HG02884 (cell line): ENCODE data around the gene BTD.
A peak's percentile ranks its signal among the peaks of the same experiment; 100 is the strongest.

Experiments used
- ATAC-seq: cut with Tn5 transposase; IDR thresholded peaks from one replicate; pipeline ENCODE4 v1.9.1; 2021; ENCODE audit warnings: mild to moderate bottlenecking, moderate library complexity; ENCODE audit not compliant: unreplicated experiment

The BTD gene, protein sequence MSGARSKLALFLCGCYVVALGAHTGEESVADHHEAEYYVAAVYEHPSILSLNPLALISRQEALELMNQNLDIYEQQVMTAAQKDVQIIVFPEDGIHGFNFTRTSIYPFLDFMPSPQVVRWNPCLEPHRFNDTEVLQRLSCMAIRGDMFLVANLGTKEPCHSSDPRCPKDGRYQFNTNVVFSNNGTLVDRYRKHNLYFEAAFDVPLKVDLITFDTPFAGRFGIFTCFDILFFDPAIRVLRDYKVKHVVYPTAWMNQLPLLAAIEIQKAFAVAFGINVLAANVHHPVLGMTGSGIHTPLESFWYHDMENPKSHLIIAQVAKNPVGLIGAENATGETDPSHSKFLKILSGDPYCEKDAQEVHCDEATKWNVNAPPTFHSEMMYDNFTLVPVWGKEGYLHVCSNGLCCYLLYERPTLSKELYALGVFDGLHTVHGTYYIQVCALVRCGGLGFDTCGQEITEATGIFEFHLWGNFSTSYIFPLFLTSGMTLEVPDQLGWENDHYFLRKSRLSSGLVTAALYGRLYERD

DNA sequence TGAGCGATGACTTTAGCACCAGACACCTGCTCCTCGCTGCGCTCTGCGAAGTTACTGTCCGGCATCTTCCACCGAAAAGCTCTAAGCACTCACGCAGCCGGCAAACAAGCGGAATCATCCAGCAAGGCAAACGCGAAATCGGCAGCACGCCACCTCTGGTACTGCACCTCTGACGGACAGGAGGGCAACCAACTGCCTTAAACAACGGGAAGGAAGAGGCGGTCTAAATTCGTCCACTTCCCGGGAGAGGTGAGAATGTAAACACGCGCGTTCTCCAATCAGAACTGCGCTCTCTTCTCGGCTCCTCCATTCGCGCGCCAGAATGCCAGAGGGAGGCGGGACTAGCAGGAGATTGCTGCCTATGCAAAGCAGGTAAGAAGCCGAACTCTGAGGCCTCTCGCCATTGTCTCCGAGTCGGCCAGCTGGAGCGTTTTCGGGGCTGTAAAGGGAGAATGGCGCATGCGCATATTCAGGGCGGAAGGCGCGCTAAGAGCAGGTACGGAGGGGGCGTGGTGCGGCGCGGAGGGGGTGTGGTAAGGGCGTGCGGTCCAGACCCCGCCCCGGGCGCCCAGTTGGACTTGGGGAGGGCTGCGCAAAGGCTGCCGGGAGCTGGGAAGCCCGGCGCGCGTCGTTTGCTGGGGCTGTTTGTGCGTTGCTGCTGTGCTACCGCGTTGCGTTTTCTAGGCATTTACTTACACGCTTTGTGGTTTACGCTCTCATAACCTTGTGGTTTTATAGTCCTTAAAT is at the start of gene BTD, which contains the start of gene HACL1:
Gene BTD, plus strand, starts transcription at position 347 of the 747 bp plus-strand sequence. CDS start 33,695 bp downstream, outside the sequence.
Gene HACL1, minus strand, starts transcription at position 171 of the 747 bp plus-strand sequence. Its CDS starts 106 bp downstream, at position 65.
- peak; percentile 92 for ATAC-seq

DNA sequence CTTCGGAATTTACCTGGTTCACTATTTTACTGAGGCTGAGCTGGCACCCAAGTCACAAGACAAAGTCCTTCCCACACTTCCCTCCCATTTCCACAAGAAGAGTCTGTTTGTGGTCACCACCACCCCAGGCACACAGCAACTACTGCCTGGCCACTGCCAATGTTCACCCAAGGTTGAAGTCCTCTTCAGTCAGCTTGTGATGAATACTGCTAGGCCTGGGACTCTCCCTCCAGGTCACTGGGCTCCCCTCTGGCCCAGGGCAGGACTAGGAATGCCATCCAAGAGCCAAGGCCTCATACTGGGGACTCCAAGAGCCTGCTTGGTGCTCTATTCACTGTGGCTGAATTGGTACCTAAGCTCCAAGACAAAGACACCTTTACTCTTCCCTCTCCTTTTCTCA is 49.6 kb upstream of the BTD start:
- no peak for ATAC-seq

DNA sequence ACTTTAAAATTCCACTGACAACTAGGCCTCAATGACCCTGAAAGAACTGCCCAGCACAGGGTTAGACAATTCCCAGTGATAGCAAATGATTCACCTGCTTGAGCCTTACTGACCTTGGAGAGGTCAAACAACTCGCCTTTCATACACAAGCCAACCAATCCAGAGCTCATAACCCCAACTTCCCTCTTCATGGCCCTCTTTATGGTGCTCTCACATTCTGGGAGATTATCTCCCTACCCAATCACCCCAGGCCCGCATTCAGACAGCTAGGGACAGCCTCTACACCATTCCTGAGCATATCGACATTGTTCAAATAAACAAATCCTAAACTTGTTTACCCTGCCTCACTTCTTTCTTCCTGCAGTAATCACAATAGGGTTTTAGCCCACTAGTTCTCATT is 47.8 kb upstream of the BTD start:
- no peak for ATAC-seq

DNA sequence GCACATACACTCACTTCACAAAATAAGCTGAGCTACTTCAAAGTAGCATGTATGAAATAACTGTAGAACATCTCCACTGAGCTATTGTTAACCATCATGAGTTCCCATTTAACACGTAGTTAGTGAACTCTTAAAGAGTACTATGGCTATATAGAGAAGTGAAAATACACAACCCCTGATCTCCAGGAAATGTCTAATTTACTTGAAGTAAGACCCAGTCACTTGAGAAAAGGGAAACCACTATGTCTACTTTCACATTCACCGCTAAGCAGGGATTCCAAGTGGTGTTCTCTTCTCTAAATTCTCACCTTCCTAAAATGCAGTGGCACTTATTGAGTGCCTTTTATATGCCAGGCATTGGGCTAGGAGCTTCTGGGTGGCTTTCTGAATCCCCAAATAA is 45.0 kb upstream of the BTD start:
- ATAC-seq = peak; percentile 88

DNA sequence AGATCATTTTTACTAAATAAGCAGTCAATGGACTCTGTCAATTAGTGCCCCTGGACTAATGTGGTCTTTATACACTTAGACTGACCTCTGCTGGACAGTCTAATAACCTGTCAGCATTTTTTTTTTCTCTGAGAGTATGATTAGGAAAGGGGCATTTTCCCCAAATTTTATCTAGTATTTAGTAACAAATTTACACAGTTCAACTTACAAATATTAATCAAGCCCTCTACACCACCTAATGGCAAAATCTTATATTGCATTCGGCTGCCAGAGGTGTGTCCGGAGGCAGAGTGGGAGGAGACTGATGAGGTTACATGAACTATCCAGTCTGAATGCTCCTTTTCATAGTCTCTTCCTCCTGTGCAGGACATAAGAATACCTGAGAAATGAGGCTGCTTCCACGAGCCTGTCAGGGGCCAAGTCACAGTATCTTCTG is 44.0 kb upstream of the BTD start:
- peak; percentile 48 for ATAC-seq

DNA sequence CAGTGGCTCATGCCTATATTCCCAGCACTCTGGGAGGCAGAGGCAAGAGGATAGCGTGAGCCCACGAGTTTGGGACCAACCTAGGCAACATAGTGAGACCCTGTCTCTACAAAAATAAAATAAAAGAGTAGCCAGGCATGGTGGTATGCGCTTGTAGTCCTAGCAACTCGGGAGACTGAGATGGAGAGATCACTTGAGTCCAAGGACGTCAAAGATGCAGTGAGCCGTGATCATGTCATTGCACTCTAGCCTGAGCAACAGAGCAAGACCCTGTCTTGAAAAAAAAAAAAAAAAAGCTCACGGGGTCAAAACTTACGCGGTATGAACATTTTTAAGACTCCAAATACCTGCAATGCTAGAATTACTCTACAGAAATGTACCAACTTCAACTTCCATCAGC is 43.0 kb upstream of the BTD start:
- no peak for ATAC-seq

DNA sequence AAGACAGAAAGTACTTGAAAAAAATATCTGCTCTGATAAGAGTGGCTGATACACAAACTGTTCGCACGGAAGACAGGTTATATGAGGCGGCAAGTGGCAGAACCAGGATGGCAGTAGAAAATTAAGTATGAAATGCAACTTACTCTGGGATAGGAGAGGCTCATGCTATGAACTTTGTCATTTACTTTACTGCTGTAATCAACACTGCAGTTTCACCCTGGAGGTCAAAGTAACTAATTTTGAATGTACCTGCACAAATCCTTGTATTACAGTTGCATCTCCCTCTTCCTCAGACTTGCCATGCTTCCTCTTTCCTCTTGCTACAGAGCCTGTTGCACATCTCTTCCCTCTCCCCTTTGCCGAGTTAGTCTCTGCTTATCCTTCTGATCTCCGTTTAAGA is 39.0 kb upstream of the BTD start:
- ATAC-seq = no peak

DNA sequence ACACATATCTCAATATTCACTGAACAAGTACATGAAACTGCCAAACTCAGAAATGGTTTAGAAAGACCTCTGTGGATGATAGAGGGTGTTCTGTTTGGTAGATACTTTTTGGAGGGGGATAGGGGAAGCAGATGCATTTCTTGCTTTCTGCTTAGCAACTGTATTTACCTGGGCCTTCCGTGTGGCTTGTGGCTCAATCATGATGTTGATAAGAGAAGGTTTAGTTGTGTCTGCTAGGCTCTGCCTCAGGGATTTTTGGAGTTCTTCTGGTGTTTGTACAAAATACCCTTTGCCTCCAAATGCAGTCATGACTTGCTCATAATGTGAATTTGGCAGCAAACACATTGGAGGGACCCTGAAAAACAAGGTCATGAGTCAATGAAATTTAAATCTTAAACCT is 38.4 kb upstream of the BTD start:
- ATAC-seq = no peak

DNA sequence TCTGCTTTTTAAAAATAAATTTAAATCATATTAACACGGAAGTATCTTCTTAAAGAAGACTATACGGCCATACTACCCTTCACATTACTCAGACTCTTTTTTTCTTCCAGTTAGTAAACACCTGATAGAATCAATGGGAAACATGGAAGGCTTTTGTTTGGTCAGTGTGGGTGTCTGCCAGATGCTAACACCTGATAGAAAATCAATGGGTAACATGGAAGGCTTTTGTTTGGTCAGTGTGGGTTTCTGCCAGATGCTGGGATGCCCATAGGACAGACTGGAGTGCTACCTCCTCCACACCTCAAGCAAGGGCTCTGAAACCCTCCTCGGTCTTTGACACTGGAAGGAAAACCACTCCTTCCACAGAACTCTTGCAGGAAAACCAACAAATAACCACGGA is 29.4 kb upstream of the BTD start:
- ATAC-seq = no peak

DNA sequence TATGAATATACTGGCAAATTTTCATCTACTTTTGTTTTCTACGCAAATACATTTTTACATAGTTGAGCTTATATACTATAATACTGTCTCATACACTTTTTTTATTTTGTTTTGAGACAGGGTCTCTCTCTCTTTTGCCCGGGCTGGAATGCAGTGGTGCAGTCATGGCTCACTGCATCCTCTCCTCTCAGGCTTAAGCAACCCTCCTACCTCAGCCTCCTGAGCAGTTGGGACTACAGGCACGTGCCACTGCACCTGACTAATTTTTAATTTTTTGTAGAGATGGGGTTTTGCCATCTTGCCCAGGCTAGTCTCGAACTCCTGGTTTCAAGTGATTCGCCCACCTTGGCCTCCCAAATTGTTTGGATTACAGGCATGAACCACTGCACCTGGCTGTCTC is 26.1 kb upstream of the BTD start:
- no peak for ATAC-seq

DNA sequence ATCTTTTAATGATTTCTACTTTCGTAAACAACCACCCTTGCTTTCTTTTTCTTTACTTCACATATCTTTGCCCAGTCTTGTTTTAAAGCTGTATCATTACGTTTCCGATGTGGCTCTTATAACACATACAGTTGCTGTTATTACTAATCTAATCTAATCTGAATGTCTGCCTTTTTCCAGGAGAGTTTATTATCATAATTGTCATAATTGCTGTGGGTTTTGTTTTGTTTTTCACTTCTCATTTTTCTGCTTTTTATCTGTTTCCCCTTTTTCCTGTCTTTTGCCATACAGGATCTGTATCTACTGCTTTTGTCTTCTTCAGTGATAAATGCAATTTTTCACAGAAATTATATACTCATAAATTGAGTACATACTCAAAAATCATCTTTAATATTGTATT is 25.1 kb upstream of the BTD start:
- no peak for ATAC-seq

DNA sequence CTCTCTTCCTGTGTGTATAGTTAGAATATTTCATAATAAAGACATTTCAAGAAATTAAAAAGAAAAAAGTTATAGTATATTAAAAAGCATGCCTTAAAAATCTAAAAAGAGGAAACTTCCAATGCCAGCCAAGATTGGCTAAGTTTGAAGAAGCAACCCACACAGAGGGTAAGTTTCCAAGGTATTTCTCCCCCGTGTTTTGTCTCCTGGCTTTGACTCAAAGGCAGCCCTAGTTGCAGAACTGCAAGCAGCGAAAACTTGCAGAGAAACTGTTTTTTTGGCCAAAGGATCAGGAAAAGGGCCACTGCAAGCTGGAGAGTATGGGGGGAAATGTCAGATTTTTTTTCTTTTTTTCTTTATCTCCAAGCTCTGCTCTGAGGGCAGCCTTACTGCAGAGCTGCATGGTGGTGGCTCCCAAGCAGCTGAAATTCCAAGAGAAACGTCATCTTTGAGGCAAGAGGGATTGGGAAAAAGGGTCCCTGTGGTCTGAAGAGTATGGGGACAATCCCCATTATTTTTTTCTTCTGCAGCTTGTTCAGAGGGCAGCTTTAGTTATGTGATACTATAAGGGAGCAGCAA is 23.2 kb upstream of the BTD start:
- ATAC-seq = no peak

DNA sequence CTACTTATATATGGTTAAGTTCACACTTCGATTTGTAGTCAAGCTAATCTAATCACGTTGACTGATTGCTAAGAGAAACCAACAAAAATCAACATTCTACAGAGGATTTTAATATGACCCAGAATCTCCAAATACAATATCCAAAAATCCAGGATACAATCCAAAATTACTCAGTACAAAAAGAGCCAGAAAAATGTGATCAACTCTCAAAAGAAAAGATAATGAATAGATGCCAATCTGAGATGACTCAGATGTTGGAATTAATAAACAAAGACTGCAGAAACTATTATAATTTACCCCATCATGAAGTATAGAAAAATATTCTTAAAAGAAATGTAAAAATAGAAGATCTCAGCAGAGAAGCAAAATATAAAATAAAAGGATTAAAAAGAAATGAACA is 22.5 kb upstream of the BTD start:
- ATAC-seq = no peak

DNA sequence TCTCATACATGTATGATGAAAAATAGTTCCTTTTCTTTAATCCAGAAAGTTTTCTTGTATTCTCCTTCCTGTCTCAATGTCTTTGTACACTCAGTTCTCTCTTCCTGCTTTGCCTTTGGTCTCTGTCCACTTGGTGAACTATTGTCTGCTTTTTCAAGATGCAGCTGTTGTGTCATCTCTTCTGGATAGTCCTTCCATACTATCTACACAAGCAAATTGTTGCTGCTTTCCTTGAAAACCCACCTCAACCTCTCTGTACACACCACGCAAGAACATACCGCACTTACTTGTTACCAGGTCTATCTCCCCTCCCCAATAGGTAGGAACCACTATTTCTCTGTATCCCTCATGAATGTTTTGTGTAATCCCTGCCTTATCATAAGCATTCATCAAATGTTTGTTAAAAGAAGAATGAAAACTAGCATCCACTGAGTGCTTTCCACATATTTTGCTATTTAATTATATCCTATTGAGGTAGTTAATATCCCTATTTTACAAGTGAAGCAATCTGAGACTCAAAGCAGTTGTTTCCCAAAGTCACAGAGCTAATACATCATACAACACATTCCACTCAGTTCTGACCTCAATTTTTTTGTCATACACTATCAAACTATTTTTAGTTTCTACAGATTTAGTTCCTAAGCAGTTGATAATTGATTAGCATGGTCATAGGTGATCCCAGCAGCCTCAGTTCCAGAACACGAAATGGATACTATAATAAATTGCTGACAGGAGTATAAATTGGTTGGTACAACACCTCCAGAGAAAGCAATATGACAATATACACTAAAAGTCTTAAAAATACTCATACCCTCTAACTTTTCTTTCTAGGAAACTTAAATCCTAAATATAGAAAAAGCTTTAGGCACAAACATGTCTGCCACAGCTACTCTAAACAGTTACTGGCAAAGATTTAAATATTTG is 19.8 kb upstream of the BTD start:
- ATAC-seq = no peak

DNA sequence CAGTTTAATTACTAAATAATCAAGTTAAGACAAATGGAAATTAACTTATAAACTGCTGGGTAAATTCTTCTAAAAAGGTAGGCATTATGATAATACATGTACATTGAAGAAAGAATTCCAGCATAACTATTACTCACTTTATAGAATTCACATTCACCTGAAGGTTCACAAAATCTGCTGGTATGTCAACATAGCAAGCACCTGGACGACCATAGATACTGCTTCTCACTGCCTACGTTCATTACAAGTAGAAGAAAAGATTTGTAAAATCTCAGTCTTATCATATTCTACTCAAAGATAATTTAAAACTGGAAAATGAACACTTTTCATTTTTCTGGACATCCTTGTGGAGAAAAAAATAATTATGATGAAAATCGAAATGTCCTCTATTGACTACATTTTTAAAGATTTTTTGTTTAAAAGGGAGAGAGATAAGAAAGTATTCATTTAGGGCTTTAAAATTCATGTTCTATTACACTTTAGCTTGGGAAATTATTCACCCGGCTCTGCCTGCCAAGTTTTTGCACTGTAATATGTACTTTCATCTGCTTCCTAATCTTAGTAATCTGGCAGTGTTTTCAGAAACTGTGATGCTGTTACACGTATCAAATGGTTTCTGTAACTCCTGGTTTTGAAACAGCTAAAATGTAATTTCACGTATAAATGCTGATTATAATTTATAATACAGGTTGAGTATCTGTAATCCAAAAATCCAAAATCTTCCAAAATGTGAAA is 16.3 kb upstream of the BTD start:
- no peak for ATAC-seq

DNA sequence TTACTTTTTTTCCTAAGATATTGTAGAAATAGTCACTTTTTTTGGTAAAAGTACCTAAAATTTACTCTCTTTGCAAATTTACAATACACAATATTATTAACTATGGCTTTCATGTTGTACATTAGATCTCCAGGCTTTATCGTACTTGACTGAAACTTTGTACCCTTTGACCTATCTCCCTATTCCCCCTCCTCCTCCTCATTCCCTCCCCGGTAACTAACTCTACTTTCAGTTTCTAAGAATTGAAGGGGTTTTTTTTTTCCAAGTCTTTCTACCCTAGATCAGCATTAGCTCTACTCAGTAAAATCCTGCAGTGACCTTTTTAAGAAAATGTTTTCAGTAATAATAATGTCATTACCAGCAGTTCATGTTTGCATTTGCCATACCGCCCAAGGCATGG is 10.3 kb upstream of the BTD start:
- no peak for ATAC-seq

DNA sequence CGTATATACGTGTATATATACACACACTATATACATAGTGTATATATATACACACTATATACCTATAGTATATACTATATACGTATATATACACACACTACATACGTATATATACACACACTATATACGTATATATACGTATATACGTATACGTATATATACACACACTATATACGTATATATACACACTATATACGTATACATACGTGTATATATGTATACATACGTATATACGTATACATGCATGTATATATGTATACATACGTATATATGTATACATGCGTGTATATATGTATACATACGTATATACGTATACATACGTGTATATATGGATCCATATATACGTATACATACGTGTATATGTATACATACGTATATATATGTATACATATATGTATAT is 9.6 kb upstream of the BTD start:
- ATAC-seq = no peak

DNA sequence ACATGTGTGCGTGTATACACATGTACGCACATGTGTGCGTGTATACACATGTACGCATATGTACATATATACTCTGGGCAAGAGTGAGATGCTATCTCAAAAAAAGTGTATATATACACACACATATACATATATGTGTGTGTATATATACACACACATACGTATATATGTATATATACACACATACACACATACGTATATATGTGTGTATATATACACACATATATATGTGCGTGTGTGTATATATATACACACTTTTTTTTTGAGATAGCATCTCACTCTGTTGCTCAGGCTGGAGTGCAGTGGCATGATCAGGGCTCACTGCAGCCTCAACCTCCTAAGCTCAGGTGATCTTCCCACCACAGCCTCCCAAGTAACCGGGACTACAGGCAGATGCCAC is 8.6 kb upstream of the BTD start:
- ATAC-seq = no peak

DNA sequence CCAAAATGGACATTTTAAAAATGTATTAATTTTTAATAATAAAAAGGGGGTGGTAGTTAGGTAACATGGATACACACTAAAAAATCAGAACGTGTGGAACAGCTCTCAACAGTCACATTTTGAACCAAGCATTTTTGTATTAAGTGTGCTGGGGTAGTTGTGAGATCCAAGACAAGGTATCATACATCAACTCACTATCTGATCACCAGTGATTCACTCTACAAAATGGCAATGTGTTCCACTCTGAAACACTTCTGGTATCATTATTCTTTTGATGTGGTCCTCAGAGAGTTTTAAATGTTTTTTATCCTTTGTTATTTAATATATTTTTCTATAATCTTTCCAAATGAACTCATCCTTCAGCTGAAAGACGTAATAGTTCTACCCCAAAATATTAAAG is 5.6 kb upstream of the BTD start:
- ATAC-seq = no peak

DNA sequence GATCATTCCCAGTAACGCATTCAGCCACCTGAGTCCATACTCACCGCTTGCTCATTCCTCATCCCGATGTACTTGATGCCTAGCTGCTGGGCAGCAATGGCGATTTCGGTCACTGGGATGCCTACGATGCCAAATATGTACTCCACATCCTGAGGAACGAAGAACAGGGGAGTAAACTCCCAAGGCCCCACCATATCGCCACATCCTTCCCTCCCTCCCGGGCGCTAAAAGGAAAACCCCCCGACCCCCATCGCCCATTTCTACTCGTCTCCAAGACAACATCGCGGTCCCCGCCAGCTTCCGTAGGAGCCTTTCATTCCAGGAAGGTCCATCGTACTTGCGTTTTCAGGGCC is 523 bp upstream of the BTD start:
- ATAC-seq = peak; percentile 5
